ENCODE data around the gene TGFBR3.

Gene TGFBR3

DNA sequence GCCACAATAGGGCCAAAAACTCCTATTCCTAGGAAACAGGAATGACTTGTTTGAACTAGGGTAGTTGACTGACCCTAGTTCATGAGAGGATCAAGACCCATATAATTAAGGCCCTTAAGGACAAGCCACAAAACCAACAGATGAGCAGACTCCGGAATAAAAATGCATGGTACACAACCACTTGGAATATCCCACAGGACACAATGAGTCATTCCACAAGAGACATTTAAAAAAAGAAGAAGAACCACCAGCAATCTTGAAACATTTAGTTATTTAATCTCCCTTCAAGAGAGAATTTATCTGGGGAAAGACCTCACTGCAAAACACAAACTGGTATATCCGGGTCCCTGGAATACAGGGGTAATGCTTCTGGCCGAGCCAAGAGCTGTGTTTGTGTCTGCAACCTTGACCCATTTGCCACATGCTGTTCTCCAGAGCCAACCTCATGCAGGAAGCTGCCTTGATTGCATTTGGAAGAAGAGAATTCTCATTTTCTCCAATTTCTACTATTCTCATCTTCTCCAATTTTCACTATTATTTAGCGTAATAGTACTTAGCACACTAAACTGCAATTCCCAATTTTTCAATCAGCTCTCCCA lies 135.5 kb downstream of the TGFBR3 start:
- no peak for DNase-seq

DNA sequence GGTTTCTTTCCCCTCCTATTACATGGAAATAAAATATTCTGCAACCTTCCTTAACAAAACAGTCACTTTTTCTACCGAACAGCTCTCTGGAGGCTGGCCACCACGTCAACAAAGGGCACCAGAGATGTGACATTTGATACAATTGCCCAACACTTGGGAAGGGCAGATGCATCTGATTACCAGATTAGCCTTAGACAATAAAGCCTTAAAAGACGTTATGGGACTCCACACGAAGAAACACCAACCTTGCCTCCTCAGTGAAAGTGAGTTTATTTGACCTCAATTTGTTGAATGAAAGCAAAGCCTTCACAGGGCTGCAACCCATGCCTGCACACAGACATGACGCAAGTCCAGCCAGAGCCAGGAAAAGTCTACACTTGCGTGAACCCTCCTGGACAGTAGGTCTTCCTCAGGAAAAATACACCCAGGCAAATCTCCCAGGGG lies 136.1 kb downstream of the TGFBR3 start:
- DNase-seq = no peak

DNA sequence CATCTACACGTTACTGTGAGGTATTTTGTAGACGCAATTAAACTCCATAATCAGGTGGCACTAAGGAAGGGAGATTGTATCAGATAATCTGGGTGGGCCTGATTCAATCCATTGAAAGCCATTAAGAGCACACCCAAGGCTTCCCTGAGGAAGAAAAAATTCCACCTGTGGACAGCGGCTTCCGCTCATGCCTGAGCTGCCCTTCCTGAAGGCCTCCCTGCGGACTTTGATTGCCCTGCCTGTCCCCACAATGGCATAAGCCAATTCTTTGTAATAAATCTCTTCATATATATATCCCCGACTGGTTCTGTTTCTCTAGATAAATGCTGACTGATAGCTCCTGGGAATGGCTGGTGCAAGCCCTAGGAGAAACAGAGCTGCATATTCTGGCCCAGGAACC lies 138.3 kb downstream of the TGFBR3 start:
- DNase-seq = no peak

DNA sequence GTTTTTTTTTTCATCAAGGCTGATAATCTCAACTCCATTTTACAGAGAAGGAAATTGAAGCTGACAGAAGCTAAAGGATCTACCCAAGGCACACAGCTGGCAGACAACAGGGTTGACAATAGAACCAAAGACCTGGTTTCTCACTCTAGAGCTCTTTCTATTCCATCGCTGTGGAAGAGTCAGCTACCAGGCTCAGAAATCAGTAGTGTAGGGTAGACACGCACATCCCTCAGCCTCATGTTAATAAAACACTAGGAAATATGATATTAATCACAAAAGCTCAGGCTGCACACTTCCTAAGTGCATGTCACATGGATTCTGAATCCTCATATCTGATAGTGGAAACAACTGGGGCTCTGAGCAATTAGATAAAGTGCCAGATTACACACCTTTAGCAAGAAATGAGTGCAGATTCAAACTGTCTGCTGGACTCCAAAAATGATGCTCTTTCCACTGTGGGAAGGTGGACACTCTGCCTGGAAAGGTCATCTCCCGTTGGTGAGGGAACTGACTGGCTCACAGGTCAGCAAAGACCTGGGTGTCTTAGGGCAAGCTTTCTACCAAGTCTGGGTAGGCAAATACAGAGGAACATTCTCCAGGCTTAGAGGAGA lies 139.1 kb downstream of the TGFBR3 start:
- no peak for DNase-seq

- no peak for DNase-seq
Observed at GRCh38 chr1:91745640-91746373, 140.1 kb downstream of the TGFBR3 start.

- DNase-seq = peak in 1 of 2 experiments; percentile 31
Observed at GRCh38 chr1:91744953-91745639, 140.9 kb downstream of the TGFBR3 start.

- DNase-seq = peak; percentile 53 to 77
Observed at GRCh38 chr1:91742848-91743292, 143.1 kb downstream of the TGFBR3 start.

GRCh38 chr1:91741906-91742305 lies 144.0 kb downstream of the TGFBR3 start:
- DNase-seq = no peak

- no peak for DNase-seq
Observed at GRCh38 chr1:91741301-91741700, 144.7 kb downstream of the TGFBR3 start.

DNA sequence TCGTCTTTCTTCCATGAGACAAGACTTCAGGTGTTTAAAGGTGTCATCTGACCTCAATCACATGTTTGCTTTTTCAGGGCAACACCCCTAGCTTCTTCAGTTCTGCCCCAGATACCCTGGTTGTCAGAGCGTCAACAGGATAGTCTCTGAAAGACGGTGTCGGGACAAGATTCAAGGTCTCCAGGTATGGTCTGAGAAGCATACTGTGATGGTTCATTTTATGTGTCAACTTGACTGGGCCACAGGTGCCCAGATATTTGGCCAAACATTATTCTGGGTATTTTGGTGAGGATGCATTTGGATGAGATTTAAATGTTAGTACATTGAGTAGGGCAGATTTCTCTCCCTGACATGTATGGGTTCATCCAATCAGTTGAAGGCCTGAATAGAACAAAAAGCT lies 148.3 kb downstream of the TGFBR3 start:
- DNase-seq = no peak

DNA sequence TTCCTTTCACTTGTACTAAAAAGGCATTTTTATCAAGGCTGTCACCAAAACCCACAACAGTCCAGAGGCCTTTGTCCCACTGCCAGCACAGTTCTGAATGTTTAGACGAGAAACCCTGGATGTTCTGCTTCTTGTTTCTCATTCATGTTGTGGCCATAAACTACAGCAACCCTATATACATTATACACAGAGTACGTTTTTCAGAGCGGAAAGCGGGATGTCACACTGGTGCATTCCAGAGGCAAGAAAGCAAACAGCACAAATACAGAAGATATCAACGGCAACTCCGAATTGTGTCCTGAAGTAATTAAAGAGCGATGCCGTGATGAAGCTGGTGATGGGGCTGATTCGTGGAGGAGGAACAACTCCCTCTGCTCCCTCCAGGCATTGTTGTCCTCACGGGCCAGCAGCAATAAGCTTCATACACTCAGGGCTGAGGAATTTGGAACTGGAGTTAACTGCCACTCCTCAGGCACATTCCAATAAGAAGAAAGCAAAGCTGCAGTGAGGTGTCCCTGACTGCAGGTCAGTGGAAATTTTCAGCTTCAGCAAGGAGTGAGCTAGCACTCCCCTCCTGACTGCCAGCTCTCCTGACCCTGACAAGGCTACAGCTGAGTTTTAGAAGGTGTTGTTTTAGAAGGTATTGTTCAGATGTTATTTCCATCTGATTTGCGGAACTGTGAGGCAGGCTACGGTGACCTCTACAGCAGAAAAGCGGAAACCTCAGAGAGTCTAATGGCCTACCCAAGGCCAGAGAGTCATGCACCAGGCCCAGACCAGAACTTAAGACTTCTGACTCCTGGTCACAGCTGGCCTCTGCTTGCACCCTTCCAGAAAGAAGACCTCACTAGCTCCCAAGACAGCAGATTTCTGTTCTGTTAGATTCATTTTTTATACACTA lies 149.0 kb downstream of the TGFBR3 start:
- DNase-seq = no peak

- DNase-seq = no peak
Observed at GRCh38 chr1:91736146-91736714, 149.7 kb downstream of the TGFBR3 start.

- no peak for DNase-seq
Observed at GRCh38 chr1:91735266-91735845, 150.6 kb downstream of the TGFBR3 start.

DNA sequence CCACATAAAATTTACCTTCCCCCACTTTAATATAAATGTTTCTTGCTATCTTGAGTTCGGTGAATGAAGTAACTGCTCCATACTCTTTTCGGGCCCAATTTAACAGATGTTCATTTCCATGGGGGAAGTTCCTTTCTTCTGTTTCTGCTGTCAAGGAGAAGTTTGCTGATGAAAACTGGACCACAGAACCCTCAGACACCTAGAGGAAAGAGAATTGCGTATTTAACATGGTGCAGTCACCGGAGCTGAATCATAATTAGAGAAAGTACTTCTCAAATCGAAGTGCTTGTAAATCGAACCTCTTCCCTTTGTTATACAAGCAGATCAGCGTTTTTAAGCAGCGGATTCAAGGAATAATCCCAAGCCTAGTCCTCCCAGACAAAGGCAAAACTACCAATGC lies 151.2 kb downstream of the TGFBR3 start:
- no peak for DNase-seq

DNA sequence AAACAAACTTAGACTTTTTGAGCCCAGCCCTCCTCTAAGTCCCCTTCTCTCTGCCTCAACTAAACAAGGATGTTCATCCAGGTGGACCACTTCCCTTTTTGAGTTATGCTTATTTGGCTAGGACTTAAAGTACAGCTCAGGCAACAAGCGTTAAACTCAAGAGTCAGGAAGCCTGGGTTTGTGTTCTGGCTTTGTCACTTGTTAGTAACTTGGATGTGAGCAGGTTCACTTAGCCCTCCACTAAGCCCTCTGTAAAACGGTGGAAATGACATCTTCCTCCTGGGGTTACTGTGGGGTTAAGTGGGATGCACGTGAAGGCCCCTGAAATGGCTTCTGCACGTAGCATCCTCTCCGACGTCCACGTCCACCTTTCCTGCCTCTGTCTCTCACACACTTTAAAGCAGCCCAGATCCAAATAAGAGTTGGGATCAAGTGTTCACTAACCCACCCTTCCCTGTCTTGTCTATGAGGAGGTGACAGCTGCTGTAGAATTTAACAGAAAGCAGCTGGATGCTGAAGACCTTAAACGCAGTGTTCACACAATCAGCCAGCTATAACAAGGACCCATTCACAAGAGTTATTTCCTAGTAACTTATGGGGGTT lies 152.7 kb downstream of the TGFBR3 start:
- no peak for DNase-seq

GRCh38 chr1:91732291-91733107 lies 153.5 kb downstream of the TGFBR3 start:
- DNase-seq = no peak

GRCh38 chr1:91731815-91732214 lies 154.1 kb downstream of the TGFBR3 start:
- DNase-seq = no peak

DNA sequence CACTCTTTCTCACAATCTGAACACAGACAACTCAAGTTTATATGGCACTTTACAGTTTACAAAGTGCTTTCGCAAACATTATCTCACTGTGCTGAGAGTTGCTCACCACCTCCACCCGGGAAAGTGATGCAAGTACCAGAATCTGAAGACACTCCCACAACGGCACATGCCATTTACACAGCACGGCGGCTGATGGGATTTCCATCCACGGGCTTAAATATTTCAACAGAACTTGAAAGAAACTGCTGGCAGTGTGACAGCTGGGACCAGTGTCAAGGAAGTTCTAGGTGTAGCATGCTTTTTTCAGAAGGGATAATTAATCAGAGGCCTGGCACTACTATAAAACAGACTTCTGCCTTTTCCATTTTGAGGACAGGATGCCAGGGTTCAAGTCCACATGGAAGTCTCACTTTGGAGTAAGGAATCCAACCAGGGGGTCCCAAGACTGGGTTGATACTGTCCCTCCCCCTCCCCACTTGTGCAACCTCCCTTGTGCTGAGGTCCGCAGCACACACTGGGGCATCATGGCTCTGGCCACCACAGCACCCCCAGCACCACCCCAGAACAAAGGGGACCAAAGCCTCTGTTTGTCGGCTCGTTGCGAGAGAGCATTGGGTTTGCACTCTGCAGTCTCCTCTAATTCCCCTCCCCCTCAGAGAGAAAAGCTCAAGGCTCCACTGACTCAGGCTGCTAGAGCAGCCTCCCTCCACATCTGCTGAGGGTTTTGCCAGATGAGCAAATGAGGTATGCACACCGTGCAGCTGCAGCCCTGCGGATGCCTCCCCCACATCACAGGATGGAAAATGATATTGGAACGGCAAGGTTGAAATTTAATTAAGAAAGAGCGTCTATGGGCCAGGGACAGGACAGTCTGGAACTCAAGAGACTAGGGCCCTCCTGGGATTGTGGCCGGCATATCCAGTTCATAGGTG lies 154.9 kb downstream of the TGFBR3 start:
- peak in 1 of 2 experiments; percentile 39 for DNase-seq

Measured in NCI-H446 (cell line).